Thyroid gland (tissue), 4 donors: ENCODE measurements around the gene KCNJ14. TPM values are rescaled to one million over a fixed set of nuclear protein-coding genes. Genes with fewer than 3 reads are reported as not detected.

ENCODE experiments used
- DNase-seq, 2 donors: peaks; one replicate each; pipeline ENCODE4 v3.0.0-alpha.2; 2019
- H3K27ac ChIP-seq, 3 donors: fragments of 200-600 bp; sonication (generic); 1 replicate in 2 of 3; 2 replicates in 1 of 3; pipeline ENCODE4 v1.5.1; 2016 to 2019; ENCODE audit warnings: mild to moderate bottlenecking in 1 of 3, moderate library complexity in 1 of 3
- H3K27me3 ChIP-seq: fragments of 200-600 bp; sonication (generic); one replicate; pipeline ENCODE4 v1.5.1; 2019
- H3K36me3 ChIP-seq, 2 donors: fragments of 200-600 bp; sonication (generic); one replicate each; pipeline ENCODE4 v1.5.1; 2016 to 2019
- H3K4me1 ChIP-seq, 2 donors: fragments of 200-600 bp; sonication (generic); one replicate each; pipeline ENCODE4 v1.5.1; 2017 to 2019
- H3K4me3 ChIP-seq, 3 donors: fragments of 200-600 bp; sonication (generic); replicated peaks in 1 of 3; 1 replicate in 2 of 3; 2 replicates in 1 of 3; pipeline ENCODE4 v1.5.1; 2016; ENCODE audit warnings: mild to moderate bottlenecking in 1 of 3
- H3K9me3 ChIP-seq: fragments of 200-600 bp; sonication (generic); one replicate; pipeline ENCODE4 v1.5.1; 2017
- CTCF ChIP-seq, 6 experiments: fragments of 200-600 bp in 3 of 6; fragments of 450-650 bp in 3 of 6; sonication (generic) in 3 of 6; IDR thresholded peaks; one replicate each; pipeline ENCODE4 v1.5.1; 2016 to 2019; ENCODE audit warnings: antibody characterized with exemption in 6 of 6, mild to moderate bottlenecking in 2 of 6, inconsistent platforms in 1 of 6, moderate library complexity in 1 of 6
- POLR2A ChIP-seq, 2 donors: fragments of 450-650 bp; IDR thresholded peaks; one replicate each; pipeline ENCODE4 v1.6.1; 2017; ENCODE audit warnings: antibody characterized with exemption in 2 of 2, mild to moderate bottlenecking in 2 of 2, moderate library complexity in 1 of 2
- WGBS, 2 donors: methylation state at CpG; one replicate each; pipeline ENCODE4 v1.1.5; 2017; 5-methylcytosine and 5-hydroxymethylcytosine counted together
- intact Hi-C: fragments of 100-400 bp; cut with DNase I; formaldehyde crosslinking; loops from one replicate; pipeline ENCODE4 v1.15.1; 2023
- total RNA-seq, 4 donors: library from RNA; depleted of rRNA; stranded (reverse); fragments of >200 nt; gene quantifications; one replicate each; pipeline ENCODE4 v1.2.3, GENCODE V29; 2016

Gene KCNJ14
- total RNA-seq, 4 donors from 2014 or later = 1.2 to 1.9 (median 1.4) TPM

GRCh38 chr19:48417421-48417820, 38.0 kb upstream of the KCNJ14 start:
- intact Hi-C loops = no loop called here
- Histone ChIP-seq H3K4me1 (peaks cover 13 to 26% of the 10 kb centered on the region in 2 donors), H3K4me3 (no peak overlapping the region), H3K36me3 (no peaks in the 10 kb centered on the region), H3K9me3 (no peaks in the 10 kb centered on the region), H3K27ac (peak overlapping the region in 1 of 3 donors; percentile 74), H3K27me3 (no peaks in the 10 kb centered on the region)
- TF ChIP-seq CTCF (IDR thresholded peaks at IDR 0.05) = no peak
- no peak for TF ChIP-seq POLR2A (IDR thresholded peaks at IDR 0.05)
- WGBS, 2 donors = 52 to 69% methylated on average over 7 of the region's 7 CpGs
- no peak for DNase-seq

- H3K9me3 ChIP-seq = no peaks in the 10 kb centered on the region
- peaks cover 13 to 26% of the 10 kb centered on the region in 2 donors for H3K4me1 ChIP-seq
- TF ChIP-seq CTCF (IDR thresholded peaks at IDR 0.05) (no peak), POLR2A (IDR thresholded peaks at IDR 0.05) (no peak)
- no peak overlapping the region for H3K27ac ChIP-seq
- WGBS, 2 donors = 88 to 92% methylated on average over 6 of the region's 6 CpGs
- H3K27me3 ChIP-seq = no peaks in the 10 kb centered on the region
- no peak overlapping the region for H3K4me3 ChIP-seq
- intact Hi-C loops = no loop called here
- H3K36me3 ChIP-seq = no peaks in the 10 kb centered on the region
- no peak for DNase-seq
Measured at GRCh38 chr19:48418317-48419064, 36.9 kb upstream of the KCNJ14 start.

- Histone ChIP-seq H3K36me3 (no peaks in the 10 kb centered on the region), H3K4me1 (peaks cover 11 to 26% of the 10 kb centered on the region in 2 donors), H3K27me3 (no peaks in the 10 kb centered on the region), H3K9me3 (no peaks in the 10 kb centered on the region), H3K27ac (no peak overlapping the region), H3K4me3 (no peak overlapping the region)
- DNase-seq = peak; percentile 45 to 61
- TF ChIP-seq POLR2A (IDR thresholded peaks at IDR 0.05) (no peak), CTCF (IDR thresholded peaks at IDR 0.05) (no peak)
- intact Hi-C loops = no loop called here
- WGBS, 2 donors = 73 to 74% methylated on average over 31 of the region's 31 CpGs
Measured at GRCh38 chr19:48419158-48419920, 36.0 kb upstream of the KCNJ14 start.

- no peaks in the 10 kb centered on the region for H3K9me3 ChIP-seq
- intact Hi-C loops = no loop called here
- H3K27me3 ChIP-seq = no peaks in the 10 kb centered on the region
- DNase-seq = no peak
- no peak overlapping the region for H3K27ac ChIP-seq
- H3K4me1 ChIP-seq = peaks cover 0 to 9% of the 10 kb centered on the region in 2 donors
- H3K36me3 ChIP-seq = no peaks in the 10 kb centered on the region
- H3K4me3 ChIP-seq = no peak overlapping the region
- 82 to 85% methylated on average over 15 to 16 of the region's 16 CpGs for WGBS, 2 donors
- no peak for TF ChIP-seq CTCF (IDR thresholded peaks at IDR 0.05)
- TF ChIP-seq POLR2A (IDR thresholded peaks at IDR 0.05) = no peak
Measured at GRCh38 chr19:48421548-48421947, 33.8 kb upstream of the KCNJ14 start.

- intact Hi-C loops = no loop called here
- WGBS, 2 donors = 59 to 62% methylated on average over 8 of the region's 8 CpGs
Measured at GRCh38 chr19:48424694-48425219, 30.6 kb upstream of the KCNJ14 start.

More at GRCh38 chr19:48424694-48425219, 30.6 kb upstream of the KCNJ14 start:
- no peak overlapping the region for H3K4me3 ChIP-seq
- peak overlapping the region in 1 of 3 donors; percentile 33 for H3K27ac ChIP-seq
- no peaks in the 10 kb centered on the region for H3K27me3 ChIP-seq
- TF ChIP-seq CTCF (IDR thresholded peaks at IDR 0.05) (no peak), POLR2A (IDR thresholded peaks at IDR 0.05) (no peak)
- no peaks in the 10 kb centered on the region for H3K36me3 ChIP-seq
- DNase-seq = no peak
- H3K9me3 ChIP-seq = no peaks in the 10 kb centered on the region
- no peaks in the 10 kb centered on the region for H3K4me1 ChIP-seq
